Brain microvascular endothelial cell (primary cell): Measurements from ENCODE around the gene KCNH6.

ENCODE experiments used
- DNase-seq: peaks from one replicate; pipeline ENCODE4 v3.0.0-alpha.2; 2020
- H3K27ac ChIP-seq: fragments of 250-450 bp; sonication (Bioruptor Pico); 2 replicates; pipeline ENCODE4 v1.5.1; 2020; ENCODE audit warnings: mild to moderate bottlenecking, moderate library complexity
- H3K27me3 ChIP-seq: fragments of 250-450 bp; sonication (Bioruptor Pico); replicated peaks from 2 replicates; pipeline ENCODE4 v1.5.1; 2020; ENCODE audit warnings: mild to moderate bottlenecking
- H3K36me3 ChIP-seq: fragments of 250-450 bp; sonication (Bioruptor Pico); replicated peaks from 2 replicates; pipeline ENCODE4 v1.5.1; 2020; ENCODE audit warnings: mild to moderate bottlenecking
- H3K4me3 ChIP-seq: 2 replicates; pipeline ENCODE4 v1.5.1; 2011; ENCODE audit warnings: low read depth, mild to moderate bottlenecking, control low read depth, low read length, moderate library complexity
- CTCF ChIP-seq: IDR thresholded peaks from 2 replicates; pipeline ENCODE4 v1.5.1; 2011; ENCODE audit warnings: low read depth, mild to moderate bottlenecking, moderate library complexity, low read length, control low read depth, inconsistent platforms; ENCODE audit errors: missing control alignments
- in situ Hi-C: cut with HindIII; loops from 2 replicates; pipeline ENCODE4 v1.10.0; 2017; ENCODE audit warnings: low sequenced_read_pairs, low pct_ligation_motif_present

Gene KCNH6

GRCh38 chr17:63535640-63536039, 12.5 kb downstream of the KCNH6 start:
- Histone ChIP-seq H3K4me3 (no peak overlapping the region), H3K27me3 (peaks cover 18% of the 10 kb centered on the region), H3K36me3 (no peaks in the 10 kb centered on the region), H3K27ac (no peak overlapping the region)
- TF ChIP-seq CTCF = no peak
- in situ Hi-C loops = no loop called here
- no peak for DNase-seq

GRCh38 chr17:63537001-63537400, 13.8 kb downstream of the KCNH6 start:
- Histone ChIP-seq H3K4me3 (no peak overlapping the region), H3K27ac (no peak overlapping the region), H3K36me3 (no peaks in the 10 kb centered on the region), H3K27me3 (peaks cover 18% of the 10 kb centered on the region)
- DNase-seq = no peak
- TF ChIP-seq CTCF = no peak
- in situ Hi-C loops = no loop called here

GRCh38 chr17:63537991-63538692, 15.0 kb downstream of the KCNH6 start:
- TF ChIP-seq CTCF = no peak
- in situ Hi-C loops = no loop called here
- peaks cover 18% of the 10 kb centered on the region for H3K27me3 ChIP-seq

GRCh38 chr17:63538693-63539595, 15.8 kb downstream of the KCNH6 start:
- DNase-seq = no peak
- peaks cover 18% of the 10 kb centered on the region for H3K27me3 ChIP-seq
- no peak for TF ChIP-seq CTCF
- in situ Hi-C loops = no loop called here
- no peak overlapping the region for H3K27ac ChIP-seq
- H3K36me3 ChIP-seq = no peaks in the 10 kb centered on the region
- no peak overlapping the region for H3K4me3 ChIP-seq

More at GRCh38 chr17:63537991-63538692, 15.0 kb downstream of the KCNH6 start:
- H3K27ac ChIP-seq = no peak overlapping the region
- no peaks in the 10 kb centered on the region for H3K36me3 ChIP-seq
- no peak overlapping the region for H3K4me3 ChIP-seq
- DNase-seq = no peak

- Histone ChIP-seq H3K36me3 (no peaks in the 10 kb centered on the region), H3K27ac (no peak overlapping the region), H3K27me3 (peaks cover 18% of the 10 kb centered on the region), H3K4me3 (no peak overlapping the region)
- TF ChIP-seq CTCF = no peak
- in situ Hi-C loops = no loop called here
- no peak for DNase-seq
Measured at GRCh38 chr17:63540590-63540989, 17.4 kb downstream of the KCNH6 start.
